ENCODE measurements around the gene SGK1. TPM values are rescaled to one million over a fixed set of nuclear protein-coding genes. Genes with fewer than 3 reads are reported as not detected.

The SGK1 gene
- 27.7 and 31.0 TPM in 2 replicates for total RNA-seq (2014; rRNA removed; shearing (Covaris generic); ENCODE audit: low replicate concordance)

GRCh38 chr6:134317471-134318131 lies at the start of gene SGK1:
Gene SGK1, minus strand, starts transcription at chr6:134318112. Its CDS starts 652 bp downstream, at chr6:134317460.
- DNase-seq (ENCODE audit: low read depth) = no peak
- in situ Hi-C loops (cut with HindIII; ENCODE audit: low pct_unique_long_range_greater_than_20kb, low sequenced_read_pairs) = no loop called here

DNA sequence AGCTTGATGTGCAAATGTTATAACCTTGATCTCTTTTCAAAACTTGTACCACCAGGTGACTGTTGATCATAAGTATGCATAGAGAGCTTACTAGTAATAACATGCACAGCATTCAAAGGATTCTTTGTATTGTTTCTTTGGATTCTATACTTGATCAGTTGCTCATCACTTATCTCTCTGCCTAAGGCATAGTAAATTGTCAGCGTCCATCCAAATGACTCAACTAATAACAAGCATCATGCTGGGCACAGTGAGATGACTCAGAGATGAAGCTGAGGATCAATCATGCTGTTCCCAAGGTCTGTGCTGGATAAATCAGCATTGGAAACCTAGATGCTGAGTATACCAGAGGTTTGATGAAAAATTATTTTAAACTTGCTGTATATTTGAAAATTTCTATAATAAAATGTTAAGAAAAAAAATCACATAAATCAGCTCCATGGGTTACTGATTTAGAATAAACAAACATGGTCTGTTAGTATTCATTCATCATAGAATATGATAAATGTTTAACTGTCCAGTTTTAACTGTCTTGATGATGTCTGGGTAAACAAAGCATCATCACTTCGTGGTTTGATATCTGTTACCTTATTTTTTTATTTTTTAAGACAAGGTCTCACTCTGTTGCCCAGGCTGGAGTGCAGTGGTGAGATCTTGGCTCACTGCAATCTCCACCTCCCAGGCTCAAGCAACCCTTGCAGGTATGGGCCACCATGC lies 45.6 kb upstream of the SGK1 start:
- in situ Hi-C loops (cut with HindIII; ENCODE audit: low pct_unique_long_range_greater_than_20kb, low sequenced_read_pairs) = no loop called here
- peak; percentile 75 for DNase-seq (ENCODE audit: low read depth)

GRCh38 chr6:134361011-134361410 lies 43.1 kb upstream of the SGK1 start:
- no peak for DNase-seq (ENCODE audit: low read depth)
- in situ Hi-C loops (cut with HindIII; ENCODE audit: low pct_unique_long_range_greater_than_20kb, low sequenced_read_pairs) = no loop called here

DNA sequence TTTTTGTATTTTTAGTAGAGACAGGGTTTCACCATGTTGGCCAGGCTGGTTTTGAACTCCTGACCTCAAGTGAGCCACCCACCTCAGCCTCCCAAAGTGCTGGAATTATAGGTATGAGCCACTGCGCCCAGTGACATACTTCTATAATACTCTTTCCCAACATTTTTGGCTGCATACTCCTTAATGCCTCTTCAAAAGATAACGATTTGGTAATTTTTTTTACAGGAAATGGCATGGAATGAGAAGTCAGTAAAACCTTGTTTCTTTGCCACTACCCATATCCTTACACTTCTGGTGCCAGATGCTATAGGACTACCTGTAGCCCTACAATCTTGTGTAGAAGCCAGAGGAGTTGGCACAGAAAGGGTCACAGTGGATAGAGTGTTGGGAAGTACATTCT lies 41.4 kb upstream of the SGK1 start:
- no peak for DNase-seq (ENCODE audit: low read depth)
- in situ Hi-C loops (cut with HindIII; ENCODE audit: low pct_unique_long_range_greater_than_20kb, low sequenced_read_pairs) = no loop called here

DNA sequence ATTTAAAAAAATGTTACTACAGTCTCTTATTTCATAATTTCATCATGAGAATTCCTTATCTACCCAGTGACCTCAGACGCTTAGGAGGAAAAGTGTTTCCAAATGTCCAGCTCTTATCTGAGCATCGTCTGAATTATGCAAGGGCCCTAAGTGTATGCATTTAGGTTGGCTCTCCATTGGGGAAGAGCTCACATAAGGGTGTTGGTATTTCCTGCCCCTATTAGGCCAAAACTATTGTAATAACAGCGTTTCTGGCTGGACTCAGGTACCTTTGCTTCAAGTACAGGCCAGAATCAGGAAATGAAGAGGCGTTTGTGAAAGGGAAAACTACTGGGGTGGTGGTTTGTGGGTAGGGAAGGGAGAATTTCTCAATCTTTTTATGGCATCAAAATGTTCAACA lies 40.4 kb upstream of the SGK1 start:
- in situ Hi-C loops (cut with HindIII; ENCODE audit: low pct_unique_long_range_greater_than_20kb, low sequenced_read_pairs) = no loop called here
- DNase-seq (ENCODE audit: low read depth) = no peak

DNA sequence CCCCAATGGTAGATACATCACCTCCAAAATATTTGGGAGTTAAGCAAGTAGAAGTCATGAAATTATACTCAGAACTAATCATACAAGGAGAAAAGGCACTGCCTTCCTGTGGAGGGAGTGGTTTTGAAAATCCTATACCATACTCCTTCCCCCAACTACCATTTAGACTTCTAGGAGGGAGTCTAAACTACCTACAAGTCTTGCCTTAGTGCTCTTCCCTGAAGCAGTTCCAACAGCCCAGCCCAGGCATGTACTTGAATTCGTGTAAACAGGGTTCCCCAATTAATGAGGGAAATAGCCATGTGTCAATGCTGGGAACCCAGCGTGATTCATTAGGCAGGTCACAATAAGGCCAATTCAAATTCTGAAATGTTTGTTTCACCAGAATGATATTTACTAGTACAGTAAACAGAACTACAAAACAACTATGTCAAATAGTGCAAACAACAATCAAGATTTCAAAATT lies 39.1 kb upstream of the SGK1 start:
- DNase-seq (ENCODE audit: low read depth) = no peak
- in situ Hi-C loops (cut with HindIII; ENCODE audit: low pct_unique_long_range_greater_than_20kb, low sequenced_read_pairs) = no loop called here

- in situ Hi-C loops (cut with HindIII; ENCODE audit: low pct_unique_long_range_greater_than_20kb, low sequenced_read_pairs) = no loop called here
- DNase-seq (ENCODE audit: low read depth) = no peak
These were observed 38.5 kb upstream of the SGK1 start for GRCh38 chr6:134356405-134356804.

GRCh38 chr6:134352786-134353480 lies 35.0 kb upstream of the SGK1 start:
- no peak for DNase-seq (ENCODE audit: low read depth)
- in situ Hi-C loops (cut with HindIII; ENCODE audit: low pct_unique_long_range_greater_than_20kb, low sequenced_read_pairs) = no loop called here

DNA sequence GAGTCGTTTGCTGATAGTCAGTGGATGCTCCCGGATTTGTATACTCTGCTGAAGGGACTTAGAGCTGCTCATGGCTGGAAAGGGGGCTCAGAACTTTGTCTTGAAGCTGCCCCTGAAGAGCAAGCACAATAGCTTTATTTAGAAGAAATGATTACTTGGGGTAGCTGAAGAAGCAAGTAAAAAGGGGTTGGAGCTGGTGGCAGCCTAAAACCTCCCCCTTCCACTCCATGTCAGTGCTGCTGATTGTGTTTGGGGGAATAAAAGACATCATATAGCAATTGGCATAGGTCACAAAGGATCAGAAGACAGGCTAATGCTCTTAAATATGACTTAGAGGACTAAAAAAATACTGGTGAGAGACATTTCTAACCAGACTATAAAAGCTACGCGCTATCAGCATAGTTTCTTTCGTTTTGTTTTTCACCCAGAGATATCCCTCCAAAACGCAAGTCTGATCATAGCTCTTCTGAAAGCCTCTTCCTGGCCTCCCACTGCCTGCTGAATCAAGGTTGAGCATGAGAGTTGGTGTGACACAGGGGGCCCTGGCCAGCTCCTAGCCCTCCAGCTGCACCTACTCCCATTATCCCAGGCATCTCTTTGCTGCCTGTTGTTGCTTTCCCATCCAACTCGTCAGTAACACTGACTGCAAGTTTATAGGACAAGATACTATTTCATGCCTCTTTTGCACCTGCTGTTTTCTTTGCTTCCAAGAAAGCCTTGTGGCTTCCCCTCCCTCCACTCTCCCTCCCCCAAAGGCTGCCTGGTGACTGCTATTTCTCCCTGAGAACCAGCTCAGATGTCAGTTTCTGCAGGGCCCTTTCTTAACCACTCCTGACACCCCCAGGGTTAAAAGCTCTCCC lies 33.9 kb upstream of the SGK1 start:
- in situ Hi-C loops (cut with HindIII; ENCODE audit: low pct_unique_long_range_greater_than_20kb, low sequenced_read_pairs) = no loop called here

DNA sequence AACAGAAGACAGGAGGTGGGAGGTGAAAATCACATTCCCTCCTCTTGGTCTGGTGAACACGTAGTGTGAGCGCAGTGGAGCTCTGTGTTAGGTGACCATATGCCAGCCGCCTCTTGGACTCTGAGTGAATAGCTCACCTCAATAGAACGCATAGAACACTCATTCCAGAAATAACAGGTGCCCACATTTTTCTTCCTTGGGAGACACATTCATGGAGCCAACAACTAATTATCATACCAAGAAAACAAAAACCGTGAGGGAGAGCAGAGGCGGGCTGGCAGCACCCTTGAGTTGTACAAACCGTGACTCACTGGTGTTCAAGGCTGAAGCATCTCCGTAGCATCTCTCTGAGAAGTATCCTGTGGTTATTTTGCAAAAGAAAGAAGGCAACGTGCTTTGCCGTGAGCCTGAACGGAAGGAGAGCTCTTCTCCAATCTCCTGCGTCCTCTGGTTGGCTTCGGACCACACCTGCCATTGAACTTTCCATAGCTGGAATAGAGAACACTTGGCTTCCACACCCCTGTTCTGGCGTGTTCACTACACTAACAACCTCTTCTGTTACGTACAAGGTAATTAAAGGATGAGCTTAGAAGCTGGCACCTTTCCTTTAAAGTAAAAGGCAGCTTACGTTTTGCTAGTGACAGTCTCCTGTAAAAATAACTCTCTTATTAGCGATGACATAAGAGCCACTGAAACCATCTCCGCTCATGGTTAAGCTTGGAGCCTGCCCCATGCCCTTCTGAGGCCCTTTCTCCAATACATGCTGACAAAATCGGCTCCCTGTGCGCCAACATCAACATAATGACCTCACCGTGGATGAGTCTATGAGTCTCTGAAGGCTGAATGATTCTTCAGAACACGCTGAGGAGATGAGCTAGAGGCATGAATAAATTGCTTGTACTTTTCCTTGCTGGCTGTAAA lies 30.2 kb upstream of the SGK1 start:
- DNase-seq (ENCODE audit: low read depth) = peak; percentile 94

More for the DNA sequence above, 33.9 kb upstream of the SGK1 start:
- no peak for DNase-seq (ENCODE audit: low read depth)

GRCh38 chr6:134346932-134347545 lies 29.1 kb upstream of the SGK1 start:
- no peak for DNase-seq (ENCODE audit: low read depth)
- in situ Hi-C loops (cut with HindIII; ENCODE audit: low pct_unique_long_range_greater_than_20kb, low sequenced_read_pairs) = no loop called here

More for the DNA sequence above, 30.2 kb upstream of the SGK1 start:
- in situ Hi-C loops (cut with HindIII; ENCODE audit: low pct_unique_long_range_greater_than_20kb, low sequenced_read_pairs) = no loop called here

DNA sequence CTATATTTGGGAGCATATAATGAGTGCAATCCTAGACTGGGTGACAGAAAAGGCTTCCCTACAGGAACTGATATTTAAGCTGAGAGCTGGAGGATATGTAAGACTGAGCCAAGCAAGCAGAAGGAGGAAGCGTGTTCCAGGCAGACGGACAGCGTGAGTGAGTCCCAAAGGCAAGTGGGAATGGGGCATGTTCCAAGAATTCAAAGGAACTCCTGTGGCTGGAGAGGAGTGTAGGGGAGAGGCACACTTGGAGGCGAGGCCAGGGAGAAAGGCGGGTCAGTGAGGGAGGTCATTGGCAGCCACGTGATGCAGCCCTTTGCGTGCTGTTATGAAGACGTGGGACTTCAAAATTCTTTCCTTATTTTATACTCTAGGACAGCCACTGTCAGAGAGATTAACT lies 27.9 kb upstream of the SGK1 start:
- in situ Hi-C loops (cut with HindIII; ENCODE audit: low pct_unique_long_range_greater_than_20kb, low sequenced_read_pairs) = no loop called here
- no peak for DNase-seq (ENCODE audit: low read depth)

- in situ Hi-C loops (cut with HindIII; ENCODE audit: low pct_unique_long_range_greater_than_20kb, low sequenced_read_pairs) = no loop called here
- DNase-seq (ENCODE audit: low read depth) = no peak
These were observed 25.2 kb upstream of the SGK1 start for GRCh38 chr6:134343066-134343465.

- no peak for DNase-seq (ENCODE audit: low read depth)
- in situ Hi-C loops (cut with HindIII; ENCODE audit: low pct_unique_long_range_greater_than_20kb, low sequenced_read_pairs) = no loop called here
These were observed 24.2 kb upstream of the SGK1 start for GRCh38 chr6:134341999-134342567.

DNA sequence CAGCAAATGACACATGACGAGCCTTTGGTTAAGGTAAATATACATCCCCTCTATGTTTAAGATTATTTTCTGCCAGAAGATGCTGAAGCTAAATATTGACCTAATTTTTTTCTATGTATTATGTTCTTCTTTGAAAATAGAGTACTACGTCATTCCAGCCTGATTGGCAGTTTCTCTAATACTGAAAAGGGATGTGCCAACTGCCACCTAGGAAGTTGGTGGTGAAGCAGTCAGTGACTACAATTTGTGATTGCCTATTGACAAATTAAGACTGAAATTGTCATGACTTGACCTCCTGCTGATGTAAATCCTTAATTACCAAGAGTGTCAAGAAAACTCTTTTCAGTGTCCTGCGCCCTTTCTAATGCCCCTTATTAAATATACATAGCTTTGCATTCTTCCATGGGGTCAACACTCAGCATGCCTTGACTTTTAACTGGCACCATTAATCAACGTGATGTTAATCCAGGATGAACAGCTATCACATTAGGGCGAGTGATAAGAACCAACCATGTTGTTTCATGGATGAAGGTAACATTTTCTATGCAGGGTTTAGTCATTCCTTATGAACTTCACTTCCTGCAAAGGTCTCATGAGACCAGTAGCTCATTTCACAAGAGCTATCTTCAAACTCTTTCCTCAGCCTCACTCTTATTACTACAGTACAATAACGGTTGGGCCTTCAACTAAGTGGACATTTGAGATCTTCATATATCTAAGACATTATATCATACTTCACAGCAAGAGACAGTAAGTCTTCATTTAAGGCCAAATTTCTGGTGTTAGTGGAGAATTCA lies 22.5 kb upstream of the SGK1 start:
- in situ Hi-C loops (cut with HindIII; ENCODE audit: low pct_unique_long_range_greater_than_20kb, low sequenced_read_pairs) = no loop called here
- DNase-seq (ENCODE audit: low read depth) = no peak

DNA sequence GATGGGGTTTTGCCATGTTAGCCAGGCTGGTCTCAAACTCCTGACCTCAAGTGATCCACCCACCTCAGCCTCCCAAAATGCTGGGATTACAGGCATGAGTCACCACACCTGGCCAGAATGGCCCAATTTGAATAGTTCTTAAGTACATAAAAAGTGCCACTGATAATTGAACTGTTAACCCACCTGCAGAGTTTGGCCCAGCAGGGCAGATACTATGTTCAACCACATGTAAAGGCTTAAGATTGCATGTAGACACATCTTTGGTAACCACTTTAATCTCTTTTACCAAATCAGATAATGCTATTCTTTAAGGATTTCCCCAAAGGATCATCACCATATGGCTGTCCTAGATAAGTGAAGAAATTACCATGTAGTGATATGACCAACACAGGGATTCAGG lies 21.3 kb upstream of the SGK1 start:
- DNase-seq (ENCODE audit: low read depth) = no peak
- in situ Hi-C loops (cut with HindIII; ENCODE audit: low pct_unique_long_range_greater_than_20kb, low sequenced_read_pairs) = no loop called here
